SIG-M5 treated with dmso at 0.1 percent for 504 hours (cell line): Measurements from ENCODE around the gene TMEM87A.
"Not testable (repeated sequence)": the region's sequence is repeated elsewhere in the genome, so short reads cannot be mapped to it uniquely, and the experiment has no call there.

Experiments used
- DNase-seq: peaks from one replicate; lab custom pipeline; 2025; ENCODE audit not compliant: unreplicated experiment; lab: John Stamatoyannopoulos, UW

Gene TMEM87A

GRCh38 chr15:42273900-42274701 is 868 bp upstream of the TMEM87A start:
- peak; percentile 83 for DNase-seq

GRCh38 chr15:42270996-42271395 is 2.2 kb downstream of the TMEM87A start:
- no peak for DNase-seq

GRCh38 chr15:42270551-42270950 is 2.7 kb downstream of the TMEM87A start:
- peak; percentile 3 for DNase-seq

GRCh38 chr15:42267286-42267685 is 5.9 kb downstream of the TMEM87A start:
- no peak for DNase-seq

GRCh38 chr15:42264795-42265194 is 8.4 kb downstream of the TMEM87A start:
- DNase-seq: no peak

GRCh38 chr15:42253300-42253699 is 19.9 kb downstream of the TMEM87A start:
- no peak for DNase-seq

GRCh38 chr15:42240823-42241222 is 32.4 kb downstream of the TMEM87A start:
- no peak for DNase-seq

GRCh38 chr15:42239528-42240182 is 33.6 kb downstream of the TMEM87A start:
- no peak for DNase-seq

GRCh38 chr15:42233107-42233506 is 40.1 kb downstream of the TMEM87A start:
- no peak for DNase-seq

GRCh38 chr15:42232606-42233005 is 40.6 kb downstream of the TMEM87A start:
- no peak for DNase-seq

GRCh38 chr15:42231088-42231487 is 42.1 kb downstream of the TMEM87A start:
- DNase-seq: no peak

- not testable (repeated sequence) for DNase-seq
Measured at GRCh38 chr15:42228981-42229380, 44.3 kb downstream of the TMEM87A start.

- no peak for DNase-seq
Measured at GRCh38 chr15:42228036-42228435, 45.2 kb downstream of the TMEM87A start.

- no peak for DNase-seq
Measured at GRCh38 chr15:42226648-42227047, 46.6 kb downstream of the TMEM87A start.

- no peak for DNase-seq
Measured at GRCh38 chr15:42220216-42220615, 53.0 kb downstream of the TMEM87A start.

GRCh38 chr15:42218953-42219592 is 54.2 kb downstream of the TMEM87A start:
- DNase-seq: no peak

GRCh38 chr15:42217568-42217967 is 55.7 kb downstream of the TMEM87A start:
- no peak for DNase-seq

- no peak for DNase-seq
Measured at GRCh38 chr15:42215913-42216829, 57.1 kb downstream of the TMEM87A start.

GRCh38 chr15:42214600-42214999 is 58.6 kb downstream of the TMEM87A start:
- no peak for DNase-seq

- DNase-seq: no peak
Measured at GRCh38 chr15:42213511-42213910, 59.7 kb downstream of the TMEM87A start.

GRCh38 chr15:42210696-42211095 is 62.5 kb downstream of the TMEM87A start:
- no peak for DNase-seq
